K562 (cell line): ENCODE measurements around the gene TTBK1. TPM values are rescaled to one million over a fixed set of nuclear protein-coding genes. Genes with fewer than 3 reads are reported as not detected.
"Not testable (repeated sequence)": the region's sequence is repeated elsewhere in the genome, so short reads cannot be mapped to it uniquely, and the experiment has no call there.

Experiments used
- ATAC-seq: fragments of 200-7000 bp; cut with Tn5 transposase; 3 replicates; pipeline ENCODE4 v1.9.1; 2020; ENCODE audit warnings: moderate library complexity
- BruUV-seq: library from RNA; stranded (reverse); fragments of 400-500 nt; replicated peaks from 2 replicates; lab custom pipeline; 2021; lab: Mats Ljungman, UMichigan
- CTCF ChIA-PET: fragments of 300-600 bp; formaldehyde crosslinking; extraction: SDS; loops from one replicate; lab custom pipeline; 2021; ENCODE audit warnings: low intra/inter-chr PET ratio; lab: Yijun Ruan, JAX
- POLR2A ChIA-PET: fragments of 300-600, 350-650 bp; sonication (Branson Sonifier 250); formaldehyde crosslinking; extraction: SDS; loops from one replicate; lab custom pipeline; 2021; ENCODE audit warnings: antibody characterized with exemption, inconsistent platforms; lab: Yijun Ruan, JAX
- DNase-seq, 4 experiments: peaks; one replicate each; pipeline versions ENCODE4 v3.0.0 to v3.0.0-alpha.2; 2011 to 2018; ENCODE audit warnings: low spot score in 3 of 4, mixed read lengths in 3 of 4; ENCODE audit errors: extremely low read depth in 1 of 4
- FAIRE-seq: peaks from 2 replicates; lab custom pipeline; 2011; peaks lifted over from hg19 to GRCh38; lab: Jason Lieb, UNC
- H2AFZ ChIP-seq: 2 replicates; pipeline ENCODE4 v1.6.0; 2011; ENCODE audit warnings: low read depth, low read length, control low read depth, inconsistent platforms
- H3K27ac ChIP-seq: fragments of 200-600 bp; 3 replicates; pipeline ENCODE4 v1.8.0; 2011; ENCODE audit warnings: low read depth, mild to moderate bottlenecking, control low read depth, inconsistent platforms, low read length, moderate library complexity, mixed read lengths; ENCODE audit errors: extremely low read depth
- H3K27me3 ChIP-seq, 2 experiments: fragments of 300-600 bp in 1 of 2; 2 replicates in 1 of 2; 3 replicates in 1 of 2; pipeline versions ENCODE4 v1.6.0 to v1.8.0; 2011; ENCODE audit warnings: inconsistent platforms in 2 of 2, low read length in 2 of 2, mild to moderate bottlenecking in 1 of 2, mixed read lengths in 1 of 2, moderate library complexity in 1 of 2; ENCODE audit not compliant: control insufficient read depth in 2 of 2, insufficient read depth in 2 of 2
- H3K36me3 ChIP-seq: fragments of 300-600 bp; 3 replicates; pipeline ENCODE4 v1.8.0; 2011; ENCODE audit warnings: mild to moderate bottlenecking, low read length, inconsistent platforms; ENCODE audit not compliant: control insufficient read depth, insufficient read depth
- H3K4me1 ChIP-seq, 2 experiments: fragments of 200-600 bp in 1 of 2; replicated peaks in 1 of 2; 2 replicates in 1 of 2; 3 replicates in 1 of 2; pipeline versions ENCODE4 v1.5.1 to v1.8.0; 2011; ENCODE audit warnings: inconsistent platforms in 2 of 2, low read length in 2 of 2, mild to moderate bottlenecking in 1 of 2, mixed read lengths in 1 of 2, moderate library complexity in 1 of 2; ENCODE audit not compliant: control insufficient read depth in 2 of 2, insufficient read depth in 2 of 2
- H3K4me2 ChIP-seq: 2 replicates; pipeline ENCODE4 v1.6.1; 2011; ENCODE audit warnings: low read length, control low read depth, inconsistent platforms, mixed read lengths; ENCODE audit not compliant: insufficient read depth
- H3K4me3 ChIP-seq: fragments of 200-600 bp; sonication (generic), shearing (Covaris generic); 2 replicates; pipeline ENCODE4 v1.5.1; 2016; ENCODE audit warnings: control low read depth, inconsistent platforms
- H3K79me2 ChIP-seq: fragments of 200-600 bp; 3 replicates; pipeline ENCODE4 v1.8.0; 2011; ENCODE audit warnings: low read length, inconsistent platforms; ENCODE audit not compliant: control insufficient read depth, insufficient read depth
- H3K9ac ChIP-seq, 2 experiments: 2 replicates each; pipeline versions ENCODE4 v1.6.0 to v1.6.1; 2011; ENCODE audit warnings: low read depth in 2 of 2, low read length in 2 of 2, control low read depth in 1 of 2, inconsistent platforms in 1 of 2, mild to moderate bottlenecking in 1 of 2, mixed read lengths in 1 of 2; ENCODE audit not compliant: insufficient read depth in 1 of 2
- H3K9me1 ChIP-seq: one replicate; pipeline ENCODE4 v1.6.0; 2011; ENCODE audit warnings: inconsistent platforms, mild to moderate bottlenecking, low read length, moderate library complexity; ENCODE audit not compliant: control insufficient read depth, insufficient read depth
- H3K9me3 ChIP-seq: replicated peaks from 2 replicates; pipeline ENCODE4 v1.5.1; 2011; ENCODE audit warnings: low read depth, low read length, inconsistent platforms; ENCODE audit not compliant: control insufficient read depth, insufficient read depth
- H4K20me1 ChIP-seq: replicated peaks from 2 replicates; pipeline ENCODE4 v1.6.1; 2011; ENCODE audit warnings: low read length, inconsistent platforms, mixed read lengths; ENCODE audit not compliant: control insufficient read depth, insufficient read depth
- DPF2 ChIP-seq: fragments of 450-650 bp; IDR thresholded peaks from 2 replicates; pipeline ENCODE4 v1.6.1; 2016
- GATA2 ChIP-seq: sonication (generic); formaldehyde crosslinking; IDR thresholded peaks from 2 replicates; pipeline ENCODE4 v1.4.0; 2020; ENCODE audit warnings: mild to moderate bottlenecking, missing genetic modification reagents
- NFYB ChIP-seq: IDR thresholded peaks from 2 replicates; pipeline ENCODE4 v1.6.1; 2011; ENCODE audit warnings: mild to moderate bottlenecking, moderate library complexity; ENCODE audit not compliant: insufficient read length; ENCODE audit errors: extremely low read depth
- PRDM10 ChIP-seq: fragments of 450-650 bp; IDR thresholded peaks from 2 replicates; pipeline ENCODE4 v1.6.1; 2018; ENCODE audit not compliant: partially characterized antibody
- ZBTB33 ChIP-seq: sonication (generic); formaldehyde crosslinking; IDR thresholded peaks from 2 replicates; pipeline ENCODE4 v1.8.1; 2023; ENCODE audit warnings: mild to moderate bottlenecking, missing genetic modification reagents
- ZNF449 ChIP-seq: fragments of 250-450 bp; sonication (Bioruptor Pico); IDR thresholded peaks from 2 replicates; pipeline ENCODE4 v1.8.0; 2022; ENCODE audit warnings: moderate library complexity, mild to moderate bottlenecking, inconsistent platforms
- WGBS: fragments of 100-300 bp; shearing (Covaris generic); methylation state at CpG from one replicate; pipeline ENCODE4 v1.1.6; 2016; ENCODE audit warnings: low coverage, mixed read lengths; ENCODE audit not compliant: insufficient coverage; ENCODE audit errors: missing lambda C conversion rate; 5-methylcytosine and 5-hydroxymethylcytosine counted together
- in situ Hi-C: fragments of 300-500 bp; cut with MboI; formaldehyde crosslinking; loops from 4 replicates; pipeline ENCODE4 v1.15.0; 2018; ENCODE audit warnings: inconsistent platforms, mixed read lengths
- intact Hi-C: fragments of 100-400 bp; cut with micrococcal nuclease; formaldehyde crosslinking; loops from 2 replicates; pipeline ENCODE4 v1.14.2; 2022
- polyA plus RNA-seq, 8 experiments: library from polyadenylated mRNA; depleted of rRNA in 4 of 8; stranded (reverse) in 5 of 8; unstranded in 3 of 8; fragments of >200 nt; fragmentation: Nextera tagmentation in 2 of 8; fragmentation: Illumina TruSeq in 1 of 8; extraction: Ambion mirVana in 2 of 8; extraction: Trizol in 1 of 8; gene quantifications; 2 replicates each; pipeline versions ENCODE4 v1.2.1 to v1.2.3, GENCODE V29; 2011 to 2014; ENCODE audit warnings: inconsistent platforms in 1 of 8, missing spikeins in 1 of 8
- total RNA-seq, 7 experiments: library from RNA; depleted of rRNA in 6 of 7; stranded (reverse); fragments of >200 nt in 6 of 7; fragmentation: Illumina TruSeq in 2 of 7; extraction: Trizol in 2 of 7; gene quantifications; 2 replicates each; pipeline versions ENCODE4 v1.2.1 to v1.2.3, GENCODE V29; 2011 to 2021; ENCODE audit warnings: low replicate concordance in 1 of 7

The TTBK1 gene
- total and polyA plus RNA-seq, 9 of the 15 experiments (the other 6 are each of a cell fraction or from before 2014, with no cell fraction given) = not detected

- no peak for TF ChIP-seq GATA2 (CRISPR knock-in tag)
- no peak for TF ChIP-seq PRDM10
- no peak for TF ChIP-seq ZBTB33 (CRISPR knock-in tag)
- no peak for TF ChIP-seq DPF2
- no peak for TF ChIP-seq NFYB
- TF ChIP-seq ZNF449 = no peak
Observed at GRCh38 chr6:43302126-43302525, 58.8 kb downstream of the TTBK1 start (continued).

GRCh38 chr6:43303006-43303405, 59.7 kb downstream of the TTBK1 start:
- H3K79me2 ChIP-seq, intact Hi-C loops, ATAC-seq, H2AFZ ChIP-seq, H3K9me1 ChIP-seq, H3K4me3 ChIP-seq, CTCF ChIA-PET, H3K4me1 ChIP-seq, H3K36me3 ChIP-seq, DNase-seq, in situ Hi-C loops, H4K20me1 ChIP-seq, H3K9me3 ChIP-seq, H3K9ac ChIP-seq, H3K4me2 ChIP-seq, BruUV-seq, H3K27ac ChIP-seq: not testable (repeated sequence)
- FAIRE-seq = peak; percentile 44
- POLR2A ChIA-PET = interaction anchor here (0.5 to 1.8 kb wide), 2 partner anchors 11 to 79 kb away, joined by 5 to 8 read pairs; no protein-coding TSS in a partner anchor
- 18% methylated on average over 11 of the region's 11 CpGs for WGBS
- H3K27me3 ChIP-seq = peaks cover 31 to 51% of the 10 kb centered on the region in 2 experiments; a peak in 4 of 5 replicates
